Muscle of arm (tissue), 12 donors: Measurements from ENCODE around the gene MFRP. TPM values are rescaled to one million over a fixed set of nuclear protein-coding genes. Genes with fewer than 3 reads are reported as not detected.
A peak's percentile ranks its signal among the peaks of the same experiment; 100 is the strongest.

ENCODE experiments used
- DNase-seq: peaks from one replicate; pipeline ENCODE4 v3.0.0-alpha.2; 2013
- polyA plus RNA-seq, 12 donors: library from polyadenylated mRNA; unstranded; fragments of 120-200 nt; gene quantifications; one replicate each; pipeline ENCODE4 v1.2.1, GENCODE V29; 2013; ENCODE audit not compliant: insufficient read length in 12 of 12

MFRP gene
- polyA plus RNA-seq, 12 donors = not detected

- no peak for DNase-seq
These were observed 27.3 kb downstream of the MFRP start for GRCh38 chr11:119319136-119319699.

GRCh38 chr11:119318240-119319135 lies 28.0 kb downstream of the MFRP start:
- peak; percentile 53 for DNase-seq

- DNase-seq = no peak
These were observed 28.8 kb downstream of the MFRP start for GRCh38 chr11:119317592-119318239.

GRCh38 chr11:119316729-119317591 lies 29.5 kb downstream of the MFRP start, which contains the start of gene MCAM:
MCAM (minus strand) TSS chr11:119317130; CDS start chr11:119317101, 29 bp downstream.
- peak; percentile 51 for DNase-seq

GRCh38 chr11:119316016-119316728 lies 30.3 kb downstream of the MFRP start:
- DNase-seq = peak; percentile 50

- peak; percentile 36 for DNase-seq
These were observed 31.1 kb downstream of the MFRP start for GRCh38 chr11:119315131-119316015.

GRCh38 chr11:119314726-119315125 lies 31.8 kb downstream of the MFRP start:
- no peak for DNase-seq

- DNase-seq = no peak
These were observed 35.8 kb downstream of the MFRP start for GRCh38 chr11:119310682-119311052.

GRCh38 chr11:119309953-119310681 lies 36.4 kb downstream of the MFRP start:
- DNase-seq = no peak

GRCh38 chr11:119309411-119309810 lies 37.1 kb downstream of the MFRP start:
- no peak for DNase-seq

GRCh38 chr11:119307974-119308373 lies 38.5 kb downstream of the MFRP start:
- no peak for DNase-seq

GRCh38 chr11:119307219-119307618 lies 39.3 kb downstream of the MFRP start:
- no peak for DNase-seq

GRCh38 chr11:119306373-119306890 lies 40.1 kb downstream of the MFRP start:
- DNase-seq = no peak

GRCh38 chr11:119305556-119306372 lies 40.7 kb downstream of the MFRP start:
- DNase-seq = no peak

GRCh38 chr11:119303227-119303718 lies 43.2 kb downstream of the MFRP start:
- DNase-seq = no peak

GRCh38 chr11:119300198-119300964 lies 46.1 kb downstream of the MFRP start:
- no peak for DNase-seq

GRCh38 chr11:119299416-119299815 lies 47.1 kb downstream of the MFRP start:
- no peak for DNase-seq
